ENCODE results near the gene GOLPH3L.

GRCh38 chr1:150720098-150720497 is 23.1 kb upstream of the GOLPH3L start:
- TF ChIP-seq ZNF274 (IDR thresholded peaks at IDR 0.05; ENCODE audit: low read depth, low read length) (no peak), YY1 (IDR thresholded peaks at IDR 0.05; ENCODE audit: insufficient read depth, insufficient read length) (no peak), SUZ12 (IDR thresholded peaks at IDR 0.05; ENCODE audit: extremely low read depth, insufficient read depth, insufficient read length) (no peak)
